ENCODE results near the gene PALLD. TPM values are rescaled to one million over a fixed set of nuclear protein-coding genes. Genes with fewer than 3 reads are reported as not detected.

The PALLD gene
- total RNA-seq, 4 donors from 2014 or later: 60.2 to 437 (median 118) TPM

- DNase-seq: no peak
- intact Hi-C loops (cut with DNase I): no loop called here
- Histone ChIP-seq H3K27me3 (no peaks in the 10 kb centered on the region), H3K4me1 (peaks cover 0 to 4% (median 0%) of the 10 kb centered on the region in 3 donors), H3K4me3 (no peak overlapping the region), H3K27ac (no peak overlapping the region), H3K9me3 (peaks cover 0 to 6% (median 0%) of the 10 kb centered on the region in 3 donors), H3K36me3 (no peaks in the 10 kb centered on the region)
- TF ChIP-seq POLR2A (IDR thresholded peaks at IDR 0.05): no peak
- no peak for TF ChIP-seq CTCF (IDR thresholded peaks at IDR 0.05)
- WGBS, 2 donors: 71 to 76% methylated on average over 6 of the region's 6 CpGs
These were observed 235.0 kb downstream of the PALLD start for GRCh38 chr4:168731706-168732414.

- DNase-seq: no peak
- WGBS, 2 donors: 81 to 95% methylated on average over 2 of the region's 2 CpGs
- H3K9me3 ChIP-seq: no peaks in the 10 kb centered on the region
- H3K27me3 ChIP-seq: no peaks in the 10 kb centered on the region
- intact Hi-C loops (cut with DNase I): no loop called here
- H3K27ac ChIP-seq: no peak overlapping the region
- no peak overlapping the region for H3K4me3 ChIP-seq
- peaks cover 0 to 4% (median 0%) of the 10 kb centered on the region in 3 donors for H3K4me1 ChIP-seq
- TF ChIP-seq POLR2A (IDR thresholded peaks at IDR 0.05) (no peak), CTCF (IDR thresholded peaks at IDR 0.05) (no peak)
- H3K36me3 ChIP-seq: no peaks in the 10 kb centered on the region
These were observed 235.9 kb downstream of the PALLD start for GRCh38 chr4:168732714-168733113.

GRCh38 chr4:168734703-168735678, 238.1 kb downstream of the PALLD start:
- intact Hi-C loops (cut with DNase I): no loop called here
- TF ChIP-seq POLR2A (IDR thresholded peaks at IDR 0.05) (no peak), CTCF (IDR thresholded peaks at IDR 0.05) (no peak)
- H3K27me3 ChIP-seq: no peaks in the 10 kb centered on the region
- peak overlapping the region in 2 of 4 donors; percentile 36 to 46 for H3K27ac ChIP-seq
- H3K9me3 ChIP-seq: no peaks in the 10 kb centered on the region
- 59 to 69% methylated on average over 11 of the region's 11 CpGs for WGBS, 2 donors
- no peak for DNase-seq
- no peak overlapping the region for H3K4me3 ChIP-seq
- H3K4me1 ChIP-seq: peaks cover 0 to 4% (median 0%) of the 10 kb centered on the region in 3 donors
- no peaks in the 10 kb centered on the region for H3K36me3 ChIP-seq

DNA sequence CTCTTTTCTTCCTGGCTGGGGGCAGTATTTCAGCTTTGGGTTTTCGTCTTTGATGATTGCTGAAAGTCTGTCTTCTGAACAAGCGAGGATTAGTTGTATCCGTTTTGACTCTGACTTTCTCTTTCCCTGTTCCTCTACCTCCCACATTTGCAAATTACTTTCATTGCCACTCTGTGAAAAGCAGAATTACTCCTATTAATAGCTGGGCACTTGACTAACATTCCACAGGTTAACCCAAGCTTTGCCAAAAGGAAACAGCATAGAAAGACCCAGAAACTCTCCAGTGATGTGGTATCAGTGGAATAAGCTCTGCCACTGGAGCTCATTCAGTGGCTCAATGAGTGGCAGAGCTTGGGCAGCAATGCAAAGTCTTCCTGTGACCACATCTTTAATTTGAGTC, 238.9 kb downstream of the PALLD start:
- intact Hi-C loops (cut with DNase I): no loop called here
- Histone ChIP-seq H3K27me3 (no peaks in the 10 kb centered on the region), H3K36me3 (no peaks in the 10 kb centered on the region), H3K9me3 (no peaks in the 10 kb centered on the region), H3K27ac (peak overlapping the region in 1 of 4 donors; percentile 46), H3K4me3 (no peak overlapping the region), H3K4me1 (peaks cover 0 to 4% (median 0%) of the 10 kb centered on the region in 3 donors)
- 35 to 66% methylated on average over 3 of the region's 3 CpGs for WGBS, 2 donors
- no peak for DNase-seq
- TF ChIP-seq CTCF (IDR thresholded peaks at IDR 0.05) (no peak), POLR2A (IDR thresholded peaks at IDR 0.05) (no peak)

All from esophagus squamous epithelium (tissue), 5 donors.